B cell (primary cell): ENCODE data around the gene LIME1. TPM values are rescaled to one million over a fixed set of nuclear protein-coding genes. Genes with fewer than 3 reads are reported as not detected.

Source experiments
- ATAC-seq: fragments of 200-7000 bp; cut with Tn5 transposase; one replicate; pipeline ENCODE4 v1.10.0; 2021; ENCODE audit warnings: low read depth, mild to moderate bottlenecking, moderate number of reproducible peaks, moderate library complexity
- CTCF ChIA-PET: fragments of 350-600 bp; sonication (Branson Sonifier 250); formaldehyde crosslinking; loops from one replicate; lab custom pipeline; 2021; ENCODE audit warnings: antibody characterized with exemption, inconsistent platforms; lab: Charles Lee
- POLR2A ChIA-PET: fragments of 350-600 bp; sonication (Branson Sonifier 250); formaldehyde crosslinking; loops from one replicate; lab custom pipeline; 2021; ENCODE audit warnings: antibody characterized with exemption; lab: Charles Lee
- DNase-seq: peaks from one replicate; pipeline ENCODE4 v3.0.0; 2013
- H2AFZ ChIP-seq: 2 replicates; pipeline ENCODE4 v1.6.1; 2012; ENCODE audit warnings: mild to moderate bottlenecking, low read depth, low read length; ENCODE audit not compliant: insufficient read depth, poor library complexity, severe bottlenecking
- H3K27ac ChIP-seq, 2 donors: 1 replicate in 1 of 2; 2 replicates in 1 of 2; pipeline ENCODE4 v1.5.1; 2012 to 2013; ENCODE audit warnings: low read length in 2 of 2, mild to moderate bottlenecking in 2 of 2, moderate library complexity in 1 of 2
- H3K27me3 ChIP-seq, 4 experiments: fragments of 200-600 bp in 1 of 4; sonication (generic) in 1 of 4; replicated peaks in 1 of 4; 1 replicate in 2 of 4; 2 replicates in 2 of 4; pipeline versions ENCODE4 v1.6.1 to v1.7.0; 2013 to 2016; ENCODE audit warnings: low read length in 3 of 4, mild to moderate bottlenecking in 2 of 4, mixed read lengths in 1 of 4, moderate library complexity in 1 of 4; ENCODE audit not compliant: insufficient read depth in 4 of 4, control insufficient read depth in 3 of 4; ENCODE audit errors: control extremely low read depth in 1 of 4
- H3K36me3 ChIP-seq, 2 experiments: replicated peaks in 1 of 2; 1 replicate in 1 of 2; 2 replicates in 1 of 2; pipeline versions ENCODE4 v1.6.1 to v1.7.1; 2013; ENCODE audit warnings: low read length in 1 of 2; ENCODE audit not compliant: insufficient read depth in 2 of 2, control insufficient read depth in 1 of 2; ENCODE audit errors: control extremely low read depth in 1 of 2, extremely low read depth in 1 of 2
- H3K4me1 ChIP-seq, 2 donors: fragments of 200-600 bp in 1 of 2; sonication (generic) in 1 of 2; 1 replicate in 1 of 2; 2 replicates in 1 of 2; pipeline versions ENCODE4 v1.5.1 to v1.6.1; 2013 to 2017; ENCODE audit warnings: low read length in 2 of 2; ENCODE audit not compliant: control insufficient read depth in 2 of 2, insufficient read depth in 2 of 2
- H3K4me2 ChIP-seq: replicated peaks from 2 replicates; pipeline ENCODE3; 2012; ENCODE audit warnings: mild to moderate bottlenecking, low read depth, low read length; ENCODE audit not compliant: poor library complexity, severe bottlenecking
- H3K4me3 ChIP-seq, 5 experiments: fragments of 200-600 bp in 1 of 5; sonication (generic) in 1 of 5; 1 replicate in 3 of 5; 2 replicates in 2 of 5; pipeline versions ENCODE4 v1.5.1 to v1.7.0; 2011 to 2016; ENCODE audit warnings: low read length in 4 of 5, mild to moderate bottlenecking in 4 of 5, low read depth in 2 of 5, control low read depth in 1 of 5, moderate library complexity in 1 of 5; ENCODE audit not compliant: insufficient read depth in 1 of 5; ENCODE audit errors: control extremely low read depth in 1 of 5, extremely low read depth in 1 of 5
- H3K79me2 ChIP-seq: fragments of 200-600 bp; sonication (generic); one replicate; pipeline ENCODE4 v1.6.0; 2016; ENCODE audit warnings: low read length; ENCODE audit not compliant: control insufficient read depth, insufficient read depth
- H3K9ac ChIP-seq: fragments of 200-600 bp; sonication (generic); 2 replicates; pipeline ENCODE4 v1.6.1; 2017; ENCODE audit warnings: mild to moderate bottlenecking, low read length, moderate library complexity
- H3K9me3 ChIP-seq, 3 donors: one replicate each; pipeline versions ENCODE4 v1.6.1 to v1.7.1; 2013; ENCODE audit warnings: low read length in 2 of 3; ENCODE audit not compliant: control insufficient read depth in 2 of 3, insufficient read depth in 1 of 3; ENCODE audit errors: control extremely low read depth in 1 of 3
- H4K20me1 ChIP-seq: 2 replicates; pipeline ENCODE4 v1.6.0; 2012; ENCODE audit warnings: mild to moderate bottlenecking, low read length; ENCODE audit not compliant: insufficient read depth, control insufficient read depth, poor library complexity, severe bottlenecking
- H3K27ac Mint-ChIP-seq: one replicate; pipeline ENCODE4 v1.8.0; 2021; ENCODE audit warnings: mixed read lengths
- H3K27me3 Mint-ChIP-seq: one replicate; pipeline ENCODE4 v1.8.0; 2021; ENCODE audit warnings: mixed read lengths
- H3K4me1 Mint-ChIP-seq: one replicate; pipeline ENCODE4 v1.8.0; 2021; ENCODE audit warnings: mixed read lengths
- H3K4me3 Mint-ChIP-seq: one replicate; pipeline ENCODE4 v1.8.0; 2021; ENCODE audit warnings: mixed read lengths
- H3K9me3 Mint-ChIP-seq: one replicate; pipeline ENCODE4 v1.8.0; 2022; ENCODE audit warnings: mixed read lengths; ENCODE audit not compliant: insufficient read depth
- EZH2 ChIP-seq: IDR thresholded peaks from 2 replicates; pipeline ENCODE4 v1.6.1; 2012; ENCODE audit warnings: borderline replicate concordance, low read depth, mild to moderate bottlenecking, moderate library complexity, low read length; ENCODE audit not compliant: insufficient read depth, poor library complexity, severe bottlenecking
- WGBS: methylation state at CpG from one replicate; pipeline ENCODE4 v1.1.5; 2013; ENCODE audit warnings: missing lambda C conversion rate; ENCODE audit not compliant: insufficient coverage; 5-methylcytosine and 5-hydroxymethylcytosine counted together
- intact Hi-C: fragments of 100-400 bp; cut with micrococcal nuclease; formaldehyde crosslinking; loops from one replicate; pipeline ENCODE4 v1.10.0; 2022
- polyA plus RNA-seq: library from polyadenylated mRNA; depleted of rRNA; stranded (reverse); fragments of >200 nt; gene quantifications from 2 replicates; pipeline ENCODE4 v1.2.3, GENCODE V29; 2012
- total RNA-seq, 2 donors: library from RNA; stranded (reverse); fragments of 120-200 nt in 1 of 2; gene quantifications; 1 replicate in 1 of 2; 2 replicates in 1 of 2; pipeline versions ENCODE4 v1.2.3 to v1.2.4, GENCODE V29; 2013 to 2022
- TF ChIP-seq, protein P1 (sequence below): fragments of 200-600 bp; IDR thresholded peaks from one replicate; pipeline ENCODE4 v1.8.0; 2022; ENCODE audit warnings: antibody characterized with exemption, mild to moderate bottlenecking

The LIME1 gene
- total and polyA plus RNA-seq, 2 donors (not counting 1 experiment from before 2014, with no cell fraction given), result 14.5 to 95.2 TPM

DNA sequence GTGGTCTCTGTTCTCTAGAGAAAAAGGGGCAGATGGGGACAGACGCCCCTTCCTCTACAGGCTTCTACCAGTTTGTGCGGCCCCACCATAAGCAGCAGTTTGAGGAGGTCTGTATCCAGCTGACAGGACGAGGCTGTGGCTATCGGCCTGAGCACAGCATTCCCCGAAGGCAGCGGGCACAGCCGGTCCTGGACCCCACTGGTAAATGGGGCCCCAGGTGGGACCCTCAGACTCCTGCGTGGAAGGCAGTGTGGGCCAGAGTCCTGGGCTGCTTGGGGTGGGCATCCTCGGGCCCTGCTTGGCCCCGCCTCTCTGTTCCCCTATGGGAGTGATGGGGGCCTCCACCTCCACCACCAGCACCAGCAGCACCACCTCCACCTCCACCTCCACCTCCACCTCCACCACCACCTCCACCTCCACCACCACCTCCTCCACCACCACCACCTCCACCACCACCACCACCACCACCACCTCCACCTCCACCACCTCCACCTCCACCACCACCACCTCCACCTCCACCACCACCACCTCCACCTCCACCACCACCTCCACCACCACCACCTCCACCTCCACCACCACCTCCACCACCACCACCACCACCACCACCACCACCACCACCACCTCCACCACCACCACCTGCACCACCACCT lies 43.3 kb upstream of the LIME1 start:
- ChIA-PET POLR2A (no interaction called here), CTCF (no interaction called here)
- no peak overlapping the region for H3K4me3 Mint-ChIP-seq
- no peak overlapping the region for H3K4me3 ChIP-seq
- no peak for ATAC-seq
- intact Hi-C loops, result no loop called here
- peak; percentile 11 for DNase-seq
- no peak overlapping the region for H3K27ac Mint-ChIP-seq
- no peak overlapping the region for H3K27ac ChIP-seq
- no peaks in the 10 kb centered on the region for H3K9me3 Mint-ChIP-seq
- H3K27me3 ChIP-seq, result peaks cover 0 to 5% (median 0%) of the 10 kb centered on the region in 4 experiments
- peaks cover 0 to 5% of the 10 kb centered on the region in 2 experiments for H3K36me3 ChIP-seq
- peaks cover 35% of the 10 kb centered on the region for H4K20me1 ChIP-seq
- 94% methylated on average over 7 of the region's 10 CpGs for WGBS
- no peaks in the 10 kb centered on the region for H3K27me3 Mint-ChIP-seq
- peaks cover 18% of the 10 kb centered on the region in 2 donors for H3K4me1 ChIP-seq
- no peak overlapping the region for H2AFZ ChIP-seq
- H3K4me2 ChIP-seq, result no peak overlapping the region
- H3K4me1 Mint-ChIP-seq, result peaks cover 16% of the 10 kb centered on the region
- TF ChIP-seq EZH2, result no peak
- peaks cover 11% of the 10 kb centered on the region for H3K79me2 ChIP-seq
- peaks cover 0 to 5% (median 0%) of the 10 kb centered on the region in 3 donors for H3K9me3 ChIP-seq
- no peak overlapping the region for H3K9ac ChIP-seq

DNA sequence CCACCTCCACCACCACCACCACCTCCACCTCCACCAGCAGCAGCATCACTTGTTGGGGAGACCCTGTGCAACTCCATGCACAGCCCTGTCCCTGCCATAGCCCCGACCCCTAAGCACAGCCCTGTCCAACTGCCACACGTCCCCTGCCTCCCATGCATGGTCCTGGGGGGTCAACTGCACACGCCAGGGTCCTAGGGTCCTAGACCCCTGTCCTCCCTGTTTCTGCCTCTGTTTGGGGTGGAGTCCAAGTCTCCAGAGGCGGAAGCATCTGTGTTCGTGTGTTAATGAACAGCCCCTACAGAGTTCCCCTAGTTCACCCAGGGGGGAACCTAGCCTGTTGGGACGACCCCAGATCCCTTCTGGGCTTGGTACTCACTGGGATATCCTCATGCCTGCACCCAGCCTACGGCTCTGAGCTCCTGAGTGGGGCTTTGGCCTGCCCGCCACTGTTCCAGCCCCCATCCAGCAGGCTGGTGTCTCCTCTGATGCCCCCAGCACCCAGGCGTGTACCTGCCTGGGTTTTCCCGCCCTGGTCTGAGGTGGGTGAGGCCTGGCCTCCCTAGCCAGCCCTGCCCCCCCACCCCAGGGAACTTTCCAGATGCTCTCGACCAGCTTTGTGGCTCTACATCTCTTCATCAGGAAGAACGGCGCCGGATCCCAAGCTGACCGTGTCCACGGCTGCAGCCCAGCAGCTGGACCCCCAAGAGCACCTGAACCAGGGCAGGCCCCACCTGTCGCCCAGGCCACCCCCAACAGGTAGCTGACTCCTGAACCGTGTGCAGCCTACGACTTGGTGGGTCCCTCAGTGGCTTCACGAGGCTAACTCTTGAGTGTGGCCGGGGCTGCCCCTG lies 42.5 kb upstream of the LIME1 start:
- 97% methylated on average over 18 of the region's 21 CpGs for WGBS
- peaks cover 16% of the 10 kb centered on the region for H3K4me1 Mint-ChIP-seq
- H3K27me3 ChIP-seq, result peaks cover 0 to 5% (median 0%) of the 10 kb centered on the region in 4 experiments
- ChIA-PET POLR2A (no interaction called here), CTCF (no interaction called here)
- peak overlapping the region; percentile 67 for H3K27ac Mint-ChIP-seq
- no peaks in the 10 kb centered on the region for H3K27me3 Mint-ChIP-seq
- no peak overlapping the region for H3K9ac ChIP-seq
- no peaks in the 10 kb centered on the region for H3K9me3 Mint-ChIP-seq
- no peak overlapping the region for H2AFZ ChIP-seq
- no peak for ATAC-seq
- intact Hi-C loops, result no loop called here
- peaks cover 42% of the 10 kb centered on the region for H4K20me1 ChIP-seq
- DNase-seq, result peak; percentile 13
- H3K9me3 ChIP-seq, result peaks cover 0 to 5% (median 0%) of the 10 kb centered on the region in 3 donors
- no peak overlapping the region for H3K4me3 Mint-ChIP-seq
- H3K4me1 ChIP-seq, result peaks cover 18% of the 10 kb centered on the region in 2 donors
- TF ChIP-seq EZH2, result no peak
- TF ChIP-seq, protein P1, sequence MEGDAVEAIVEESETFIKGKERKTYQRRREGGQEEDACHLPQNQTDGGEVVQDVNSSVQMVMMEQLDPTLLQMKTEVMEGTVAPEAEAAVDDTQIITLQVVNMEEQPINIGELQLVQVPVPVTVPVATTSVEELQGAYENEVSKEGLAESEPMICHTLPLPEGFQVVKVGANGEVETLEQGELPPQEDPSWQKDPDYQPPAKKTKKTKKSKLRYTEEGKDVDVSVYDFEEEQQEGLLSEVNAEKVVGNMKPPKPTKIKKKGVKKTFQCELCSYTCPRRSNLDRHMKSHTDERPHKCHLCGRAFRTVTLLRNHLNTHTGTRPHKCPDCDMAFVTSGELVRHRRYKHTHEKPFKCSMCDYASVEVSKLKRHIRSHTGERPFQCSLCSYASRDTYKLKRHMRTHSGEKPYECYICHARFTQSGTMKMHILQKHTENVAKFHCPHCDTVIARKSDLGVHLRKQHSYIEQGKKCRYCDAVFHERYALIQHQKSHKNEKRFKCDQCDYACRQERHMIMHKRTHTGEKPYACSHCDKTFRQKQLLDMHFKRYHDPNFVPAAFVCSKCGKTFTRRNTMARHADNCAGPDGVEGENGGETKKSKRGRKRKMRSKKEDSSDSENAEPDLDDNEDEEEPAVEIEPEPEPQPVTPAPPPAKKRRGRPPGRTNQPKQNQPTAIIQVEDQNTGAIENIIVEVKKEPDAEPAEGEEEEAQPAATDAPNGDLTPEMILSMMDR, result no peak
- H3K4me2 ChIP-seq, result no peak overlapping the region
- H3K4me3 ChIP-seq, result no peak overlapping the region
- H3K79me2 ChIP-seq, result peaks cover 16% of the 10 kb centered on the region
- peaks cover 0 to 5% of the 10 kb centered on the region in 2 experiments for H3K36me3 ChIP-seq
- no peak overlapping the region for H3K27ac ChIP-seq
